Tibial nerve (tissue), 3 donors: Measurements from ENCODE around the gene RHBDL1.

Source experiments
- POLR2A ChIP-seq, 2 donors: fragments of 450-650 bp; IDR thresholded peaks; one replicate each; pipeline ENCODE4 v1.6.1; 2017; ENCODE audit warnings: antibody characterized with exemption in 2 of 2, mild to moderate bottlenecking in 2 of 2, moderate library complexity in 2 of 2
- TF ChIP-seq, protein P1 (sequence below), 5 experiments: fragments of 200-600 bp in 3 of 5; fragments of 450-650 bp in 2 of 5; sonication (generic) in 3 of 5; IDR thresholded peaks; one replicate each; pipeline ENCODE4 v1.5.1; 2016 to 2019; ENCODE audit warnings: antibody characterized with exemption in 5 of 5, mild to moderate bottlenecking in 3 of 5, moderate library complexity in 2 of 5

DNA sequence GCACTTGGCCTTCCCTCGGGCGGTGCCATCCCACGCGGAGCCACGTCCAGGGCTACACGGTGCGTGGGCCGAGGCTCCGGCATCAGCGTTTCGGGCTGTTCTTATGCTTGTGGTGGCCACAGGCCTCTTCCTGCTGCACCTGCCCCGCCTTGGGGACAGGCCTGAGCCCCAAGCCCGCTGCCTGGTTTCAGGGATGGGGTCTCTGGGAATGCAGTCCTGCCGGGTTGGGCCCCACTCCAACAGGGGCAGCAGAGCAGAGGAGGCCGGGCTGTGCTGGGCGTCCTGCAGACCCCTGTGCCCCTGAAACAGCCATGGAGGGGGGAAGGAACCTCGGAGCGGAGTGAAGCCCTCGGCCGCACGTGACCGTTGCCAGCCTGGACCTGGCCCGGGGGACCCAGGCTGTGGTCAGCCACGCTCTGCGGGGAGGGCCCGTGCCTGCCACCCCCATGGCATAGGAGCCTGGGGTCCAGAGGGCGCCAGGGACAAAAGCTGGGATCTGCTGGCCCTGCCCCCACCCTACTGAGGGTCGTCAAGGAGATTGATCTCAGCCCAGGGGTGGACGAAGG is 45.1 kb upstream of the RHBDL1 start:
- no peak for TF ChIP-seq POLR2A (IDR thresholded peaks at IDR 0.05)
- TF ChIP-seq, protein P1, sequence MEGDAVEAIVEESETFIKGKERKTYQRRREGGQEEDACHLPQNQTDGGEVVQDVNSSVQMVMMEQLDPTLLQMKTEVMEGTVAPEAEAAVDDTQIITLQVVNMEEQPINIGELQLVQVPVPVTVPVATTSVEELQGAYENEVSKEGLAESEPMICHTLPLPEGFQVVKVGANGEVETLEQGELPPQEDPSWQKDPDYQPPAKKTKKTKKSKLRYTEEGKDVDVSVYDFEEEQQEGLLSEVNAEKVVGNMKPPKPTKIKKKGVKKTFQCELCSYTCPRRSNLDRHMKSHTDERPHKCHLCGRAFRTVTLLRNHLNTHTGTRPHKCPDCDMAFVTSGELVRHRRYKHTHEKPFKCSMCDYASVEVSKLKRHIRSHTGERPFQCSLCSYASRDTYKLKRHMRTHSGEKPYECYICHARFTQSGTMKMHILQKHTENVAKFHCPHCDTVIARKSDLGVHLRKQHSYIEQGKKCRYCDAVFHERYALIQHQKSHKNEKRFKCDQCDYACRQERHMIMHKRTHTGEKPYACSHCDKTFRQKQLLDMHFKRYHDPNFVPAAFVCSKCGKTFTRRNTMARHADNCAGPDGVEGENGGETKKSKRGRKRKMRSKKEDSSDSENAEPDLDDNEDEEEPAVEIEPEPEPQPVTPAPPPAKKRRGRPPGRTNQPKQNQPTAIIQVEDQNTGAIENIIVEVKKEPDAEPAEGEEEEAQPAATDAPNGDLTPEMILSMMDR (IDR thresholded peaks at IDR 0.05), result no peak
